Activated CD4-positive, alpha-beta T cell treated with anti-CD3 and anti-CD28 coated beads, Interleukin-2, Interleukin-6, amounts not matched to agents 100 ng/mL and 50 ng/mL, durations not matched to agents 16 hours and 8 hours (primary cell): ENCODE measurements around the gene FOXA2.
"Not testable (repeated sequence)": the region's sequence is repeated elsewhere in the genome, so short reads cannot be mapped to it uniquely, and the experiment has no call there.

Experiments used
- DNase-seq: peaks from one replicate; pipeline ENCODE4 v3.0.0-alpha.2; 2020

FOXA2 gene

GRCh38 chr20:22584522-22584921 lies at the start of gene FOXA2:
TSS of gene FOXA2 (minus strand) at chr20:22584572. CDS start at chr20:22584278, 294 bp downstream.
- no peak for DNase-seq

GRCh38 chr20:22630701-22631100 lies 46.3 kb upstream of the FOXA2 start:
- DNase-seq: no peak

- no peak for DNase-seq
Observed at GRCh38 chr20:22629927-22630326, 45.6 kb upstream of the FOXA2 start.

- DNase-seq: no peak
Observed at GRCh38 chr20:22629447-22629846, 45.1 kb upstream of the FOXA2 start.

GRCh38 chr20:22626496-22626895 lies 42.1 kb upstream of the FOXA2 start:
- DNase-seq: no peak

- DNase-seq: no peak
Observed at GRCh38 chr20:22623211-22623610, 38.8 kb upstream of the FOXA2 start.

GRCh38 chr20:22620342-22620741 lies 36.0 kb upstream of the FOXA2 start:
- DNase-seq: no peak

GRCh38 chr20:22619806-22620205 lies 35.4 kb upstream of the FOXA2 start:
- DNase-seq: no peak

GRCh38 chr20:22619272-22619671 lies 34.9 kb upstream of the FOXA2 start:
- DNase-seq: no peak

- no peak for DNase-seq
Observed at GRCh38 chr20:22617160-22617559, 32.8 kb upstream of the FOXA2 start.

- DNase-seq: no peak
Observed at GRCh38 chr20:22616551-22616950, 32.2 kb upstream of the FOXA2 start.

- DNase-seq: no peak
Observed at GRCh38 chr20:22615425-22615824, 31.1 kb upstream of the FOXA2 start.

GRCh38 chr20:22611636-22612035 lies 27.3 kb upstream of the FOXA2 start:
- no peak for DNase-seq

- no peak for DNase-seq
Observed at GRCh38 chr20:22607695-22608094, 23.3 kb upstream of the FOXA2 start.

- DNase-seq: no peak
Observed at GRCh38 chr20:22604815-22605214, 20.4 kb upstream of the FOXA2 start.

GRCh38 chr20:22601361-22602141 lies 17.2 kb upstream of the FOXA2 start:
- no peak for DNase-seq

- DNase-seq: not testable (repeated sequence)
Observed at GRCh38 chr20:22599258-22599657, 14.9 kb upstream of the FOXA2 start.

- no peak for DNase-seq
Observed at GRCh38 chr20:22597303-22597702, 12.9 kb upstream of the FOXA2 start.

GRCh38 chr20:22590662-22591061 lies 6.3 kb upstream of the FOXA2 start:
- DNase-seq: no peak

GRCh38 chr20:22586645-22587310 lies 2.4 kb upstream of the FOXA2 start:
- peak; percentile 40 for DNase-seq

- no peak for DNase-seq
Observed at GRCh38 chr20:22585786-22586493, 1.6 kb upstream of the FOXA2 start.

GRCh38 chr20:22584922-22585785 lies 782 bp upstream of the FOXA2 start:
- no peak for DNase-seq
